Fibroblast of lung (primary cell): ENCODE data around the gene DDX53.

ENCODE experiments used
- EZH2 ChIP-seq: IDR thresholded peaks from 2 replicates; pipeline ENCODE4 v1.5.1; 2012; ENCODE audit warnings: low read length, control low read depth, mild to moderate bottlenecking; ENCODE audit errors: missing control alignments
- TF ChIP-seq, protein P1 (sequence below), 2 donors: IDR thresholded peaks in 1 of 2; conservative IDR thresholded peaks in 1 of 2; 1 replicate in 1 of 2; 2 replicates in 1 of 2; pipeline ENCODE4 v1.5.1; 2011 to 2012; ENCODE audit warnings: low read length in 2 of 2, control low read depth in 1 of 2, inconsistent platforms in 1 of 2, low read depth in 1 of 2, mild to moderate bottlenecking in 1 of 2

DNA sequence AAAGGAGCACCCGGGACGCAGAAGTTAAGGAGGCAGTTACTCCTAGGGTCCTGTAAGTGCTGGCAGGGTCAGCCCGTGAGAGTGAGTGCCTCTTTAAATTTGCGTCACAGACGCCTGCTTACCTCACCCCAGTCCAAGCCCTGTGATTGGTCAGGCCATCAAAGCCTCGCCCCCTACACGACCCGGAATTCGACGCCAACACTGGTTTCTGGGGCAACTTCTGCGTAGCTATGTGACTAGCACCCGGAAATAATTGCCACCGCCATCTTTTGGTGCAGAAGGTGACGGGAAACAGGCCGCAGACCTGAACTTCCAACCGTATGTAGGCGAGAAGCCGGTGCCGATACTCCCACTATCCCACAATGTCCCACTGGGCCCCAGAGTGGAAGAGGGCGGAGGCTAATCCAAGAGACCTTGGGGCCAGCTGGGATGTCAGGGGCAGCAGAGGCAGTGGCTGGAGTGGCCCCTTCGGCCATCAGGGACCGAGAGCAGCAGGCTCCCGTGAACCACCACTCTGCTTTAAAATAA is at the start of gene DDX53:
- TF ChIP-seq, protein P1, sequence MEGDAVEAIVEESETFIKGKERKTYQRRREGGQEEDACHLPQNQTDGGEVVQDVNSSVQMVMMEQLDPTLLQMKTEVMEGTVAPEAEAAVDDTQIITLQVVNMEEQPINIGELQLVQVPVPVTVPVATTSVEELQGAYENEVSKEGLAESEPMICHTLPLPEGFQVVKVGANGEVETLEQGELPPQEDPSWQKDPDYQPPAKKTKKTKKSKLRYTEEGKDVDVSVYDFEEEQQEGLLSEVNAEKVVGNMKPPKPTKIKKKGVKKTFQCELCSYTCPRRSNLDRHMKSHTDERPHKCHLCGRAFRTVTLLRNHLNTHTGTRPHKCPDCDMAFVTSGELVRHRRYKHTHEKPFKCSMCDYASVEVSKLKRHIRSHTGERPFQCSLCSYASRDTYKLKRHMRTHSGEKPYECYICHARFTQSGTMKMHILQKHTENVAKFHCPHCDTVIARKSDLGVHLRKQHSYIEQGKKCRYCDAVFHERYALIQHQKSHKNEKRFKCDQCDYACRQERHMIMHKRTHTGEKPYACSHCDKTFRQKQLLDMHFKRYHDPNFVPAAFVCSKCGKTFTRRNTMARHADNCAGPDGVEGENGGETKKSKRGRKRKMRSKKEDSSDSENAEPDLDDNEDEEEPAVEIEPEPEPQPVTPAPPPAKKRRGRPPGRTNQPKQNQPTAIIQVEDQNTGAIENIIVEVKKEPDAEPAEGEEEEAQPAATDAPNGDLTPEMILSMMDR (conservative IDR thresholded peaks at IDR 0.05 in 1 of 2, IDR thresholded peaks at IDR 0.05 in 1 of 2; ENCODE audit: low read depth in 1 of 2, low read length in 2 of 2): no peak
- no peak for TF ChIP-seq EZH2
